ENCODE data around the gene ING1.
"Not testable (repeated sequence)": the region's sequence is repeated elsewhere in the genome, so short reads cannot be mapped to it uniquely, and the experiment has no call there.

The ING1 gene

GRCh38 chr13:110714797-110715394 lies 1.4 kb downstream of the ING1 start:
- peak overlapping the region; percentile 72 for H3K4me3 ChIP-seq (ENCODE audit: low read depth, low read length)
- peak; percentile 72 for DNase-seq (ENCODE audit: low read depth)
- TF ChIP-seq, protein P1, sequence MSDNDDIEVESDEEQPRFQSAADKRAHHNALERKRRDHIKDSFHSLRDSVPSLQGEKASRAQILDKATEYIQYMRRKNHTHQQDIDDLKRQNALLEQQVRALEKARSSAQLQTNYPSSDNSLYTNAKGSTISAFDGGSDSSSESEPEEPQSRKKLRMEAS (IDR thresholded peaks at IDR 0.05; ENCODE audit: low read depth, low read length) = no peak; the same call in 1 of the 2 replicates
- TF ChIP-seq CTCF (IDR thresholded peaks at IDR 0.05; ENCODE audit: low read depth, low read length) = no peak
- peak; percentile 68 for TF ChIP-seq MYC (IDR thresholded peaks at IDR 0.05; ENCODE audit: low read depth, low read length)
- TF ChIP-seq POLR2A (IDR thresholded peaks at IDR 0.05; ENCODE audit: extremely low read depth, insufficient read length) = peak; percentile 100

- peak; percentile 100 for DNase-seq (ENCODE audit: low read depth)
- peak overlapping the region; percentile 92 for H3K4me3 ChIP-seq (ENCODE audit: low read depth, low read length)
- no peak for TF ChIP-seq MYC (IDR thresholded peaks at IDR 0.05; ENCODE audit: low read depth, low read length)
- TF ChIP-seq POLR2A (IDR thresholded peaks at IDR 0.05; ENCODE audit: extremely low read depth, insufficient read length) = peak; percentile 49
Measured at GRCh38 chr13:110715395-110716246, 2.1 kb downstream of the ING1 start.

GRCh38 chr13:110716247-110716515 lies 2.7 kb downstream of the ING1 start:
- DNase-seq (ENCODE audit: low read depth) = peak; percentile 66
- H3K4me3 ChIP-seq (ENCODE audit: low read depth, low read length) = peak overlapping the region; percentile 92
- TF ChIP-seq, protein P1 (IDR thresholded peaks at IDR 0.05; ENCODE audit: low read depth, low read length) = no peak
- no peak for TF ChIP-seq POLR2A (IDR thresholded peaks at IDR 0.05; ENCODE audit: extremely low read depth, insufficient read length)
- no peak for TF ChIP-seq MYC (IDR thresholded peaks at IDR 0.05; ENCODE audit: low read depth, low read length)

GRCh38 chr13:110719036-110719710 lies 5.7 kb downstream of the ING1 start:
- TF ChIP-seq POLR2A (IDR thresholded peaks at IDR 0.05; ENCODE audit: extremely low read depth, insufficient read length) = no peak
- TF ChIP-seq, protein P1 (IDR thresholded peaks at IDR 0.05; ENCODE audit: low read depth, low read length) = no peak
- TF ChIP-seq MYC (IDR thresholded peaks at IDR 0.05; ENCODE audit: low read depth, low read length) = no peak
- DNase-seq (ENCODE audit: low read depth) = no peak

DNA sequence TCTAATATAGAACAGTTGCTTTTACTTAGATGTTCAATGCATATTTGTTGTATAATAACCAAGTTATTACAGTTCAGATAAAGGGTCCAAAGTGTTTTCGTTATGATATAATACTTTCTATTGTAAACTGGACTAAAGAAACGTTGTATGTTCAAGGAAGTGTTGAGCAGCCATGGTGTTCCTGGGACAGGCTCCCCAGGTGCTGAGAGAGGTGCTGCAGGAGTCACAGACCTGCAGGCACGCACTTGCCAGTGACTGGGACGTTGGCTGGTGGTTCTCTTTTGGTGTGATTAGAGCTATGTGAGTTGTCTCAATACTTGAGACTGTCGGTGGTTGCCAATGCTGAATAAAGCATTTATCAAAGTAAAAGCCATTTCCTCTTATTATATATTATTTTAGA lies 9.5 kb downstream of the ING1 start:
- no peak overlapping the region for H3K4me3 ChIP-seq (ENCODE audit: low read depth, low read length)
- TF ChIP-seq CTCF (IDR thresholded peaks at IDR 0.05; ENCODE audit: low read depth, low read length) = no peak
- no peak for DNase-seq (ENCODE audit: low read depth)

More at GRCh38 chr13:110719036-110719710, 5.7 kb downstream of the ING1 start:
- H3K4me3 ChIP-seq (ENCODE audit: low read depth, low read length) = no peak overlapping the region

- H3K4me3 ChIP-seq (ENCODE audit: low read depth, low read length) = no peak overlapping the region
- no peak for DNase-seq (ENCODE audit: low read depth)
- TF ChIP-seq CTCF (IDR thresholded peaks at IDR 0.05; ENCODE audit: low read depth, low read length) = no peak
- no peak for TF ChIP-seq POLR2A (IDR thresholded peaks at IDR 0.05; ENCODE audit: extremely low read depth, insufficient read length)
- no peak for TF ChIP-seq MYC (IDR thresholded peaks at IDR 0.05; ENCODE audit: low read depth, low read length)
- TF ChIP-seq, protein P1 (IDR thresholded peaks at IDR 0.05; ENCODE audit: low read depth, low read length) = no peak
Measured at GRCh38 chr13:110723598-110723997, 10.1 kb downstream of the ING1 start.

- not testable (repeated sequence) for H3K4me3 ChIP-seq (ENCODE audit: low read depth, low read length); DNase-seq (ENCODE audit: low read depth)
Measured at GRCh38 chr13:110726153-110726552, 12.7 kb downstream of the ING1 start.

Measured in NB4 (cell line).